Daoy (cell line): Measurements from ENCODE around the gene PCDHB2. TPM values are rescaled to one million over a fixed set of nuclear protein-coding genes. Genes with fewer than 3 reads are reported as not detected.
"Not testable (repeated sequence)": the region's sequence is repeated elsewhere in the genome, so short reads cannot be mapped to it uniquely, and the experiment has no call there.

Source experiments
- DNase-seq: peaks from one replicate; pipeline ENCODE4 v3.0.0-alpha.2; 2015; ENCODE audit warnings: low read depth
- total RNA-seq: library from RNA; depleted of rRNA; stranded (reverse); fragments of >200 nt; shearing (Covaris generic); gene quantifications from 2 replicates; pipeline ENCODE4 v1.2.3, GENCODE V29; 2014; rRNA removed

PCDHB2 gene
- total RNA-seq, 1 experiment from 2014 or later: 12.1 TPM

- DNase-seq: no peak
These were observed 41.4 kb downstream of the PCDHB2 start for GRCh38 chr5:141135718-141136266.

- DNase-seq: not testable (repeated sequence)
These were observed 42.9 kb downstream of the PCDHB2 start for GRCh38 chr5:141137346-141137745.

Other genes starting within 250 kb of the PCDHB2 start
- 0.11 and 0.51 TPM in 2 replicates for gene PCDHA9, start 246.2 kb upstream of the PCDHB2 start, total RNA-seq
- 0.68 and 3.3 TPM in 2 replicates for gene PCDHA10, start 238.7 kb upstream of the PCDHB2 start, total RNA-seq
- gene PCDHA11, start 225.7 kb upstream of the PCDHB2 start, total RNA-seq: 1.9 and 2.0 TPM in 2 replicates
- gene PCDHA12, start 219.3 kb upstream of the PCDHB2 start, total RNA-seq: 0.69 and 1.5 TPM in 2 replicates
- 0.17 and 0.71 TPM in 2 replicates for gene PCDHA13, start 212.5 kb upstream of the PCDHB2 start, total RNA-seq
- 1.6 and 3.1 TPM in 2 replicates for gene PCDHAC1, start 168.3 kb upstream of the PCDHB2 start, total RNA-seq
- 1.2 and 1.3 TPM in 2 replicates for gene PCDHAC2, start 128.1 kb upstream of the PCDHB2 start, total RNA-seq
- 0.06 TPM in 1 of 2 replicates, not detected in the other for gene PCDHB1, start 43.2 kb upstream of the PCDHB2 start, total RNA-seq
- gene PCDHB3, start 5.9 kb downstream of the PCDHB2 start, total RNA-seq: 0.11 and 0.24 TPM in 2 replicates
- gene PCDHB4, start 27.2 kb downstream of the PCDHB2 start, total RNA-seq: 0.51 TPM in 2 replicates
- 20.6 and 21.7 TPM in 2 replicates for gene PCDHB5, start 40.6 kb downstream of the PCDHB2 start, total RNA-seq
- gene PCDHB6, start 55.4 kb downstream of the PCDHB2 start, total RNA-seq: 0.69 and 2.9 TPM in 2 replicates
- 2.6 and 3.9 TPM in 2 replicates for gene PCDHB7, start 78.0 kb downstream of the PCDHB2 start, total RNA-seq
- 6.7 and 8.3 TPM in 2 replicates for gene PCDHB8, start 83.2 kb downstream of the PCDHB2 start, total RNA-seq
- 4.3 and 4.8 TPM in 2 replicates for gene PCDHB16, start 87.8 kb downstream of the PCDHB2 start, total RNA-seq
- gene PCDHB9, start 92.5 kb downstream of the PCDHB2 start, total RNA-seq: 0.40 and 1.6 TPM in 2 replicates
- gene PCDHB10, start 97.7 kb downstream of the PCDHB2 start, total RNA-seq: 0.40 and 0.71 TPM in 2 replicates
- gene PCDHB11, start 105.0 kb downstream of the PCDHB2 start, total RNA-seq: 0.40 and 1.1 TPM in 2 replicates
- gene PCDHB12, start 114.1 kb downstream of the PCDHB2 start, total RNA-seq: 2.1 and 3.6 TPM in 2 replicates
- gene PCDHB13, start 119.3 kb downstream of the PCDHB2 start, total RNA-seq: 1.7 and 2.1 TPM in 2 replicates
- 1.0 and 1.5 TPM in 2 replicates for gene PCDHB14, start 128.7 kb downstream of the PCDHB2 start, total RNA-seq
- 0.21 and 0.86 TPM in 2 replicates for gene PCDHB15, start 150.8 kb downstream of the PCDHB2 start, total RNA-seq
- 0.11 and 1.8 TPM in 2 replicates for gene SLC25A2, start 209.4 kb downstream of the PCDHB2 start, total RNA-seq
- 55.5 and 57.7 TPM in 2 replicates for gene TAF7, start 226.2 kb downstream of the PCDHB2 start, total RNA-seq
- gene PCDHGA1, start 235.9 kb downstream of the PCDHB2 start, total RNA-seq: 0.18 and 0.34 TPM in 2 replicates
- gene PCDHGA2, start 244.1 kb downstream of the PCDHB2 start, total RNA-seq: 0.15 and 0.74 TPM in 2 replicates
- 0.57 TPM in 1 of 2 replicates, not detected in the other for gene PCDHGA3, start 249.2 kb downstream of the PCDHB2 start, total RNA-seq